GM23338 (cell line): ENCODE measurements around the gene RAD51B. TPM values are rescaled to one million over a fixed set of nuclear protein-coding genes. Genes with fewer than 3 reads are reported as not detected.

Experiments
- ATAC-seq: fragments of 200-7000 bp; cut with Tn5 transposase; 3 replicates; pipeline ENCODE4 v1.9.1; 2020
- DNase-seq: peaks from one replicate; pipeline ENCODE4 v3.0.0-alpha.2; 2015; ENCODE audit warnings: low spot score
- H2AFZ ChIP-seq: fragments of 200-600 bp; sonication (generic); 2 replicates; pipeline ENCODE4 v1.8.0; 2016; ENCODE audit warnings: antibody characterized with exemption, mild to moderate bottlenecking, moderate library complexity
- H3F3A ChIP-seq: fragments of 200-600 bp; sonication (generic); replicated peaks from 2 replicates; pipeline ENCODE4 v1.8.0; 2017; ENCODE audit warnings: antibody characterized with exemption, mixed run types, low read depth
- H3K27ac ChIP-seq: fragments of 200-600 bp; sonication (generic); 2 replicates; pipeline ENCODE4 v1.6.1; 2016; ENCODE audit warnings: low read depth
- H3K27me3 ChIP-seq: fragments of 200-600 bp; sonication (generic); 2 replicates; pipeline ENCODE4 v1.8.0; 2016; ENCODE audit warnings: mild to moderate bottlenecking, mixed run types, moderate library complexity; ENCODE audit not compliant: insufficient read depth
- H3K36me3 ChIP-seq: fragments of 200-600 bp; sonication (generic); 2 replicates; pipeline ENCODE4 v1.8.0; 2016; ENCODE audit warnings: mild to moderate bottlenecking; ENCODE audit not compliant: insufficient read depth
- H3K4me1 ChIP-seq: fragments of 200-600 bp; sonication (generic); 2 replicates; pipeline ENCODE4 v1.8.0; 2016; ENCODE audit warnings: mild to moderate bottlenecking, moderate library complexity; ENCODE audit not compliant: insufficient read depth
- H3K4me2 ChIP-seq: fragments of 200-600 bp; sonication (generic); 2 replicates; pipeline ENCODE4 v1.7.1; 2017; ENCODE audit warnings: mixed run types
- H3K4me3 ChIP-seq: fragments of 200-600 bp; sonication (generic); 2 replicates; pipeline ENCODE4 v1.6.1; 2016; ENCODE audit warnings: mixed run types
- H3K79me2 ChIP-seq: fragments of 200-600 bp; sonication (generic); replicated peaks from 2 replicates; pipeline ENCODE4 v1.8.0; 2017; ENCODE audit warnings: mild to moderate bottlenecking; ENCODE audit not compliant: insufficient read depth
- H3K9me2 ChIP-seq: fragments of 200-600 bp; sonication (generic); 2 replicates; pipeline ENCODE4 v1.8.0; 2017; ENCODE audit not compliant: insufficient read depth
- H4K20me1 ChIP-seq: fragments of 200-600 bp; sonication (generic); replicated peaks from 2 replicates; pipeline ENCODE4 v1.8.0; 2017; ENCODE audit warnings: mild to moderate bottlenecking; ENCODE audit not compliant: insufficient read depth
- H3K27ac Mint-ChIP-seq: 2 replicates; pipeline ENCODE4 v1.8.0; 2020; ENCODE audit warnings: inconsistent platforms, mild to moderate bottlenecking, moderate library complexity, mixed read lengths
- H3K27me3 Mint-ChIP-seq: 3 replicates; pipeline ENCODE4 v1.8.0; 2022; ENCODE audit warnings: low read depth, mild to moderate bottlenecking, moderate library complexity, mixed read lengths, inconsistent platforms; ENCODE audit not compliant: insufficient read depth, poor library complexity
- H3K36me3 Mint-ChIP-seq: 3 replicates; pipeline ENCODE4 v1.8.0; 2021; ENCODE audit warnings: low read depth, mild to moderate bottlenecking, inconsistent platforms, moderate library complexity, mixed read lengths
- H3K4me1 Mint-ChIP-seq: 3 replicates; pipeline ENCODE4 v1.8.0; 2020; ENCODE audit warnings: mild to moderate bottlenecking, inconsistent platforms, mixed read lengths
- H3K4me3 Mint-ChIP-seq: 3 replicates; pipeline ENCODE4 v1.8.0; 2021; ENCODE audit warnings: moderate library complexity, mild to moderate bottlenecking, inconsistent platforms, mixed read lengths
- H3K9me3 Mint-ChIP-seq: 3 replicates; pipeline ENCODE4 v1.8.0; 2020; ENCODE audit warnings: moderate library complexity, mild to moderate bottlenecking, inconsistent platforms, mixed read lengths
- CREB1 ChIP-seq: fragments of 250-450 bp; sonication (Bioruptor Pico); IDR thresholded peaks from 2 replicates; pipeline ENCODE4 v1.5.0; 2020; ENCODE audit warnings: low read depth, mild to moderate bottlenecking, moderate library complexity
- CTCF ChIP-seq, 2 experiments: fragments of 200-600 bp in 1 of 2; sonication (generic) in 1 of 2; conservative IDR thresholded peaks; 2 replicates each; pipeline versions ENCODE4 v1.5.1 to v1.6.1; 2016 to 2017; ENCODE audit warnings: antibody characterized with exemption in 2 of 2, low read depth in 2 of 2, mild to moderate bottlenecking in 2 of 2, moderate library complexity in 1 of 2
- ETS1 ChIP-seq: IDR thresholded peaks from 2 replicates; pipeline ENCODE4 v1.6.1; 2016; ENCODE audit warnings: antibody characterized with exemption
- EZH2 ChIP-seq: fragments of 200-600 bp; sonication (generic); IDR thresholded peaks from one replicate; pipeline ENCODE4 v1.8.0; 2017; ENCODE audit warnings: antibody characterized with exemption, mild to moderate bottlenecking, low read depth; ENCODE audit not compliant: unreplicated experiment
- EZH2phosphoT487 ChIP-seq: fragments of 200-600 bp; sonication (generic); IDR thresholded peaks from one replicate; pipeline ENCODE4 v1.8.1; 2018; ENCODE audit warnings: antibody characterized with exemption; ENCODE audit not compliant: unreplicated experiment
- JUNB ChIP-seq: IDR thresholded peaks from one replicate; pipeline ENCODE4 v1.6.1; 2016; ENCODE audit warnings: antibody characterized with exemption; ENCODE audit not compliant: unreplicated experiment
- NANOG ChIP-seq: IDR thresholded peaks from 2 replicates; pipeline ENCODE4 v1.6.1; 2016; ENCODE audit warnings: antibody characterized with exemption, borderline replicate concordance
- POLR2AphosphoS5 ChIP-seq: IDR thresholded peaks from 2 replicates; pipeline ENCODE4 v1.6.1; 2016; ENCODE audit warnings: antibody characterized with exemption, low read depth
- REST ChIP-seq: IDR thresholded peaks from one replicate; pipeline ENCODE4 v1.6.1; 2018; ENCODE audit warnings: antibody characterized with exemption; ENCODE audit not compliant: unreplicated experiment
- STAT1 ChIP-seq: IDR thresholded peaks from one replicate; pipeline ENCODE4 v1.6.1; 2016; ENCODE audit warnings: antibody characterized with exemption; ENCODE audit not compliant: unreplicated experiment
- ZNF114 ChIP-seq: fragments of 250-450 bp; sonication (Bioruptor Pico); IDR thresholded peaks from 2 replicates; pipeline ENCODE4 v1.5.0; 2020; ENCODE audit warnings: mild to moderate bottlenecking, moderate library complexity
- ZNF331 ChIP-seq: fragments of 250-450 bp; sonication (Bioruptor Pico); IDR thresholded peaks from 2 replicates; pipeline ENCODE4 v1.5.0; 2020; ENCODE audit warnings: low read depth, mild to moderate bottlenecking, moderate library complexity
- polyA plus RNA-seq: library from polyadenylated mRNA; unstranded; fragments of >200 nt; fragmentation: Nextera tagmentation; extraction: Ambion mirVana; gene quantifications from 2 replicates; pipeline ENCODE4 v1.2.1, GENCODE V29; 2016
- total RNA-seq: library from RNA; depleted of rRNA; stranded (reverse); fragments of >200 nt; shearing (Covaris generic); gene quantifications from 2 replicates; pipeline ENCODE4 v1.2.3, GENCODE V29; 2014

Gene RAD51B
- total and polyA plus RNA-seq, 2 experiments from 2014 or later: 15.7 to 29.1 TPM

- TF ChIP-seq ETS1: no peak
- no peak for TF ChIP-seq REST
- TF ChIP-seq CTCF (conservative IDR thresholded peaks at IDR 0.05; ENCODE audit: low read depth in 2 of 2): peak in 1 of 2 experiments; percentile 63; a peak in 2 of 4 replicates
- TF ChIP-seq STAT1: no peak
Observed at GRCh38 chr14:68408680-68409079, 589.1 kb downstream of the RAD51B start (continued).

- H3K36me3 ChIP-seq: no peaks in the 10 kb centered on the region
- Mint-ChIP-seq H3K27ac (no peak overlapping the region; the same call in 1 of the 2 replicates), H3K36me3 (no peaks in the 10 kb centered on the region), H3K4me1 (peaks cover 12% of the 10 kb centered on the region), H3K27me3 (peaks cover 2% of the 10 kb centered on the region), H3K4me3 (no peak overlapping the region), H3K9me3 (no peaks in the 10 kb centered on the region; the same call in 2 of the 3 replicates)
- H3K27ac ChIP-seq: no peak overlapping the region
- H3K79me2 ChIP-seq: no peaks in the 10 kb centered on the region
- ATAC-seq: no peak
- H3K4me3 ChIP-seq: no peak overlapping the region
- no peaks in the 10 kb centered on the region for H3K9me2 ChIP-seq
- no peak for DNase-seq
- no peak overlapping the region for H3K4me2 ChIP-seq
- H3K4me1 ChIP-seq: no peaks in the 10 kb centered on the region
- H3K27me3 ChIP-seq: no peaks in the 10 kb centered on the region
- H3F3A ChIP-seq: no peaks in the 10 kb centered on the region
- no peak overlapping the region for H2AFZ ChIP-seq
- H4K20me1 ChIP-seq: no peaks in the 10 kb centered on the region
- TF ChIP-seq EZH2: no peak
- no peak for TF ChIP-seq ZNF114 (CRISPR knock-in tag)
- TF ChIP-seq STAT1: no peak
- TF ChIP-seq EZH2phosphoT487: no peak
- TF ChIP-seq CTCF (conservative IDR thresholded peaks at IDR 0.05; ENCODE audit: low read depth in 2 of 2): no peak
- no peak for TF ChIP-seq CREB1 (CRISPR knock-in tag)
- no peak for TF ChIP-seq ZNF331 (CRISPR knock-in tag)
- no peak for TF ChIP-seq POLR2AphosphoS5
- TF ChIP-seq JUNB: no peak
- no peak for TF ChIP-seq REST
- no peak for TF ChIP-seq NANOG
- TF ChIP-seq ETS1: no peak
Observed at GRCh38 chr14:68409387-68409786, 589.8 kb downstream of the RAD51B start.
